Right renal cortex interstitium (tissue), 3 donors: ENCODE results near the gene LRMDA. TPM values are rescaled to one million over a fixed set of nuclear protein-coding genes. Genes with fewer than 3 reads are reported as not detected.
A peak's percentile ranks its signal among the peaks of the same experiment; 100 is the strongest.

Experiments used
- DNase-seq, 3 donors: peaks; one replicate each; pipeline ENCODE4 v3.0.0-alpha.2; 2013; ENCODE audit warnings: low read depth in 3 of 3, low spot score in 2 of 3
- polyA plus RNA-seq, 3 donors: library from polyadenylated mRNA; unstranded; fragments of 120-200 nt; gene quantifications; one replicate each; pipeline ENCODE4 v1.2.1, GENCODE V29; 2013; ENCODE audit not compliant: insufficient read length in 3 of 3

The LRMDA gene
- polyA plus RNA-seq, 3 donors: 20.9 to 21.7 (median 21.2) TPM

DNA sequence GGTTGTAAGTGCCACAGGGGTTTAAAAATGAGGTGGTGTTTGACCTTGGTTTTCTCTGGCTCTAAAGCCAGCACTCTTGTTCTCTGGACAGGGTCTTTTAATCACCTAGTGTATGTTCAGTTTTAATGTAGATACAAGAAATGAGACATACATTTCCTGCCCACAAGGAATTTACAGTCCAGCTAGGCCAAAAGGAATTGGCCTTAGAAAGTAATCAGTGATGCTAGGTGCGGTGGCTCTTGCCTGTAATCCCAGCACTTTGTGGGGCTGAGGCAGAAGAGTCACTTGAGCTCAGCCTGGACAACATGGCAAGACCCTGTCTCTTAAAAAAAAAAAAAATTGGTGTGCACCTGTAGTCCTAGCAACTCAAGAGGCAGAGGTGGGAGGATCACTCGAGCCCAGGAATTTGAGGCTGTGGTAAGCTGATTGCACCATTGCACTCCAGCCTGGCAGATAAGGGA is 100.2 kb downstream of the LRMDA start:
- DNase-seq: no peak

DNA sequence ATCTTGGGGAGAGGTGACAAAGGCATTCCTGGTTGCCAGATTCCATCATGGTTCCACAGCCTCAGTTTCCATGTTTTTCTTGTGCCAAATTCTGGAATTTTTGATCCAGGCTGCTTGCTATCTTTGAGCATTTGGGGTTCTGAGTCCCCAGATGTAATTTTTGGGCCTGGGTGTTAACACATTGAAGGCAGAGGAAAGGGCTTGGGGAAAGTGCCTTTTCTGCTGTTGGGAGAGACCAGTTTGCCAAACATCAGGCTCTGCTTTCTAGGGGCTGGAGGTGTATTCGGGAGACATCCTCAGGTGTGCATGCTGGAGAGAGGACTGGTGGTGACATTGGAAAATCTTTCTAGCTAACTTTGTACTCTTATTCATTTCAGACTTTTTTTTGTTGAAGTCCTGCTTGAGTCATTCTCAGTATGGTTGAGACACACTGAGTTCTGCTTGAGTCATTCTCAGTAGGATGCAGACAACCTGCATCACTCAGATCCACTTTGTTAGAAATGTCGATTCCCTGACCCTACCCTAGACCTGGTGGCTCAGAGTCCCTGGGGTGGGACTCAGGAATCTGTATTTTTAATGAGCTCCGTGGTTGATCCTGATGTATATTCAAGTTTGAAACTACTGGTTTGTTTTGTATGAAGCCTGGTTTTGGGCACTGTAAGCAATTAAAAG is 101.0 kb downstream of the LRMDA start:
- DNase-seq: no peak

DNA sequence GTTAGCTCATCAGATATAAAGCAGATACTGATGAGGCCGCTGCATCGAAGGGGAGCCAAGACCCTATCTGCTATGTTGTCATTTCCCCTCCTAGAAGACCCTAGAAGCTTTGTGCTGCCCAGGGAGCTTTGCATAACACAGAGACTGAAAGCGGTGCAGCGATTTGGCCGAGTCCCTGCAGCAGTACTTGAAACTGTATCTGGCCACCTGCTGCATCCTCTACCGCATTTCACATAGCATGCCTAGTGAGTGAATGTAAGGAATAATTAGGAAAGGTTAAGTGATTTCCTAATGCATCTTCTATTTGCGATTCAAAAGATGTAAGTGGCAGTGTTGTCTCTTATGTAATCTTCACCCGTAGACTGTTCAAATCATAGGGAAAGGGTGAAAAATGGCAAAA is 106.7 kb downstream of the LRMDA start:
- DNase-seq: no peak

DNA sequence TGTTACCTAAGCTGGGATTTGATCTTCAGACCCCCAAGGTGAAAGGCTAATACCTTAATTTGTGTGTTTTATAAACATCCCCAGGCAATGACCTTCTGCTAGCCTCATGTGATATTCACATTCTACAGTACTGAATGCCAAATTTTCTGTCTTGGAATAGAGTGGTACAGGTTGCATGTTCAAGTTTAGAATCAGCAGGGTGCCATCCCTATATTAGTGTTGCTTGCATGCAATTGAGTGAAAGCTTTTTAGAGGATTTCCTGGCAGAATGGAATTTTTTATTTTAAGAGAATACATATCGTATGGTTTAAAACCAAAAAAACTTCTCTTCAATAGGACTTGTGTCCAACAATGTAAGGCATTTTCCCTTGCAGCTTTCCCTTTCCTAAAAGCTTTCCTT is 107.3 kb downstream of the LRMDA start:
- no peak for DNase-seq

DNA sequence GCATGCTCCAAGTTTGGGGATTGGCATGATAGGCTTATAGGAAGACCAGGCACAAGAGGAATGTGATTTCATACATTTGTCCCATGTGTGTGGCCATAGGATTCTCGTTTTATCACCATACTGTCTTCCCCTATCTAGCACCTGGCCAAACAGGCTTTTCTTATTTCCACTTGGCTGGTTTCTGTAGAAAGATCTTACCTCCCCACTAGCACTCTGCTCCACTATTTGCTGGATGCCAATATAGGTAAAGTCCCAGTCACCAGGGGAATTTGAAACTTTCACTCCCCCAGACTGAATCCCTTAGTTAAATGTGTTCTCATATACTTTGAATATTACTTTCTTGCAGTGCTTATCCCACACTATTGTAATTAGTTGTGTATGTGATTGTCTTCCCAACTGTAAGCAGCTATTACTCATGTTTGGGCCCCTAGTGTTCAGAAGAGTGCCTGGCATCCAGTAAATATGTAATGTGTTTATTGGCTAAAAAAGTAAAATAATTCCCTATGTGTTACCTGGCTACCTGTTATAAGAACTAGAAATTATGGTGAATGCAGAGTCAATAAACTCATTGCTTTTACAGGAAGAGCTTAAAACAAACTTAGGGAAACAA is 109.0 kb downstream of the LRMDA start:
- no peak for DNase-seq

DNA sequence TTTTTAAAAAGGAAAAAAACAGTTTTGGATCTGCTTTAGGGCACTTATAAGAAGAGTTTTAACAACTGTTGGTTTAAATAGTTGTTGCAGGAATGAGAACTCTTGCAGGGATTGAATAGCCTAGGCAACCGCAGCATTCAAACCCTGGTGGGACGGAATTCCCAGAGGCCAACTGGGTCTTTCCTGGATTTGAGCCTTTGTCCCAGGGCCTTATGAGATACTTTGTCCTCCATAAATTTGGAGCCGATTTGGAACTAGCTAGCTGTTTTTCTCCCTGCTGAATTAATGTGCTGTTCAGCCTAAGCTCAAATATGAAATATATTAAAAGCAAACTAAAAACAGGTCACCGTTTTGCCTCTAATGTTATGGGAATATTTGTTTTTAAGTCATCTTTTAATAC is 109.6 kb downstream of the LRMDA start:
- no peak for DNase-seq

DNA sequence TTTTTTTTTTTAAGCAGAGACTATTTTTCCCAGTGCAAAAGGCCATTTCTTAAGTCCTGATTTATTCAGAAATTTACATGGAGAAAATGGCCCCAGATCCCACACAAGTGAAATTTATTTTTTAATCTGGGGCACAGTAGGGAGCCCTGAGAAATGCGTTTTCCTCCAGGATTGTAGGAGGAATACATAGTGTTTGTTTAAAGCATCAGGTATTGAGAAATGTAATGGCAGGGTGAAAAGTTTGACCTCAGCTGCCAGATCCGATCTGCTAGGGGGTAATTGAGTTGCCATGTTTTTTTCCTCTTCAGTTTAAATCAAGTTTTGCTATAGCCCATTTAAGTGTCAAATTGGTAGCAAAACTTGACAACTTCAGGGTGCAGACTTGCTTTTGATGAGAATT is 110.0 kb downstream of the LRMDA start:
- no peak for DNase-seq

DNA sequence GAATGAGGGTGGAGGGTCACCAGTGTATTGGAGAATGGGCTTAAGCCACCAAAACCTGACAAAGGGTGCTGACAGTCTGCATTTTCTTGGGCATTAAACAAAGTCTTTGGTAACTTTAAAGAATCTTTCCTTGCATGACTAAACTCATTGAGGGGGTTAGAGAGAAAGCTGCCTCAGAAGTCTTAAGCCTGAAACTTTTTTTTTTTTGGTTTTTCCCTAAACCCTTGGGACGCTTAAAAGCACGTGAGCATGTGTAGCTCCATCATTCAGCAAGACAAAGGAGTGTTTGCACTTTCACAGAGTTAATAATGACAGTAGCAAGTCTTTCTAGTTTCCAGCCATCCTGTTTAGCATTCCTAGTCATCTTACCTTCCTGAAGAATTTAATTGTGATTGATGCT is 110.7 kb downstream of the LRMDA start:
- DNase-seq: no peak

DNA sequence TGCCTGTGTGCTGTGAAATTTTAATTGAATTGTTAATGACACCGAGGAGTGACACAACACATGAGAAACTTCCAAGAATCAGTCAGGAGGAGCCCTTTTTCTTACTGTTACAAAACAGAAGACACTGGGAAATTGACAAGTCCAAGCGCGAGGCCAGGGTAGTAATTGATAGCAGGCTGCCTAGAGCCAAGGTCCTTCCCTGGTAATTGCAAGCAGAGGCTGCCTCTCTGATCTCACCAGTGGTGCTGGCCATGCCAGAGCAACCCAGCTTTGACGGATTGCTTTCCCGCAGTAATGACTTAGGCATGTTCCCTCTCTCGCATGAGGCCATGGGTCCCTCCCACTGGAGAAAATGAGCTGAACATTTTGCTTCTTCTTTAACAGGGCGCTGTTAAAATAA is 111.5 kb downstream of the LRMDA start:
- DNase-seq: peak in 1 of 3 donors; percentile 23

DNA sequence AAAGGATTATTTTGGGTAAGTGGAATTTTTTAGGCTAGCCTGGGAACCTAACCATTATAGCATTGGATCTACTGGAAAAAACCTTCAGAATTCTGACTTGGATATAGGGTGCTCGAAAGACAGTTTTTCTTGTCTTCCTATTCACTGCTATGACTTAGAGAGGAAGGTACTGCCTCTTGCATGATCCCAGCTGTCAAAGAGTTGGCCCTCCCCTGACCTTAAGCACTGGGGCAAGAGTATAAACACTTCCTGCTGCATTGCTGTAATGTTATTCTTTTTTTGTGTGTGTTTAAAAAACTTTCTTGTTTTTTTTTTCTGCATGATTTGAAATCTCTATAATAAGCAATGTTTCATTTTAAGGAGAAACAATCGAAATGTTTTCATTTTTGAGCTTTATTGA is 113.0 kb downstream of the LRMDA start:
- no peak for DNase-seq

DNA sequence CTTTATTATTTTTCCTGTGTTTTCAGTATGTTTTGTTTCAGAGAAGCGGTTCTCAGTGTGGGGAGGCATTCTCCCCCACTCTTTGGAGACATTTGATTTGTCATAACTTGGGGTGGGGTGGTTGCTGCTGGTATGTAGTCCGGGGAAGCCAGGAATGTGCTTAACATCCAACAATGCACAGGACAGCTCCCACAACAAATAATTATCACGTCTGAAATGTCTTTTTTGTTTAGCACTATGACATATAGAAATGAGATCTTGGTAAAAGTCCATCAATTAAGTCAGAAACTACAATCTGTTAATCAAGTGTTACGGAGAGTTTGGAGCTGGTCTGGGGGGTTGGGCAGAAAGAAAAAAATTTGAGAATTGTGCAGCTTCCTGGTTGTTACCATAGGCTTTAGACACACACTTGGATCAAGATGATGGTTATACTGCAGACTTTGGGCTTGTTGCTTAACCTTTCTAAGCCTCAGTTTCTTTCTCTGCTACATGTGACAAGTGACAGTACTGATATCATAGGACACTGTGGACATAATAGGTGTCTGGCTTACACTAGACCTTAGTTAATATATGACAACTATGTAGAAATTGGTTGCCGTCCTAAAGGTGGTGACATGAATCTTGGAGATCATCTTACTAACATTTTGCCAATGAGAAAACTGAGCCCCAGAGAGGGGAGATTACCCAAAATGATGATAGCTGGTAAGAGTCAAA is 113.7 kb downstream of the LRMDA start:
- DNase-seq: no peak

DNA sequence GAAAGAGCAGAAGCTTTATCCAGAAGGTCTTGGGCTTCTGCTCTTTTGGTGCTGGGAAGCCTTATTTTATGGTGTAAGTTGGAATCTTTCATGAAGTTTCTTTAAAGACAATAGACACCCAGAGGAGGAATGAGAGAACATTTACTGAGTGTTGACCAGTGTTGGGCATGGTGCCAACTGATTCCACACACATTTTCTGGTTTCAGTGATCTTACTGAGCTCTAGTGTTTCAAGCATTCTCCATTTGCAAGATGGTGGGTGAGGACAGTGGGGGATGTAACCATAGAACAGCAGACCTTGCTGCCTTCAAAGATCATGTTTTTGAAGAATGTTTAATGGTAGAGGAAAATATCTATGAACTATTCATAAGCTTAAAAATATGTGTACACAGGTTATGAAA is 114.6 kb downstream of the LRMDA start:
- DNase-seq: no peak

DNA sequence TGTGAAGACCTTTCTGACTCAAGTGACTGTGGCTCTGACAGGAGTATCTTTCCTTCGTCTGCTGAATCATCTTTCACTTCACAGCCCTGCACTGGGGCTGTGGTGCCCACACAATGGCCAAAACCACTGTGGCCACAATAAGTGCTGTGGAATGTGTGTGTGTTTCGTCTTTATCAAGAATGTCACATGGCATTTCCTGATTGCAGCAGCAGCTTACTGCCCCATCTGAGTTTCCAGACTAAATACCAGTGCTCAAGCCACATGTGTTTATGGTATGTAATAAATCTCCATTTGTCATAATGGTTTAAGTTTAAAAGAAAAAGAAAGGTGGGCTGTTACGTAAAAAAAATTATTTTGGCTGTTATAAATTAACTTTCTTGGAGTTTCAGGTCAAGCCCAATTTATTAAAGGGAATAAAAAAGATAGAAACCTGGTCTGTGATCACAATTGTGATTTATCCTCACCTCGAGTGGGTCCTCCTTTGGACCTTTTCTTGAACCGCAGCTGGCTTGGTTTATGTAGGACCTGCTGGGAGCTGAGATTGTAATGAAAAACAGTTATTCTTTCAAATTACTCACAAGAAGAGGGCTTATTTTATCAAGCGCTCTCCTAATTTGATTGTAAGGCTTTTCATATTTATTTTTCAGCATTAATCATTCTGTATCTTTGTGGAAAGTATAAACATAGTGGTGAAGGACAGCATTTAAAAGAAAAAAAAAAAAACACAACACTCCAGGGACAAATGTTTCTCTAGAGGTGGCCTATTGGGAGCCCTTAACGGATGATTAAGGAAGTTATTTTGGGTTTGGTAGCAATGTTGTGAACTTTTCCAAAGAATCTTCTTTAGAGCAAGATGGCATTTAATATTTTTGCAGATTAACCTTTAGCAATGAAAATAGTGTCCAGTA is 116.2 kb downstream of the LRMDA start:
- DNase-seq: no peak

DNA sequence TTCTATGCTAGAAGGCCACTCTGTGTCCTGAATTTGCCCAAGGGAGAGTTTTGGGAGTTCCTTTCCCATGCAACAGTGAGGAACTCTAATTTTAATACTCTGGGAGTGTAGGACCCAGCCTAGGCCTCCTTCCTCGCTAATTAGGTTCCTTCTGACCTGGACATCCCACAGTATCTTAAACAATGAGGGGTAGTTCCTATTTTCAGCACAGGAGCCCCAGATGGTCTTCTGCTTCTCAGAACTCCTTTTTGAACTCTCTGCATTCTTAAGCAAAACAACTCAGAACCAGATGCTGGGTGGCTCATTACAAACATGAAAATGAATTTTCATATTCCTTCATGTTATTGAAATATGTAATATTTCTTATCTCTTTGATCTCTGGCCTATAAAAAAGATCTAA is 116.9 kb downstream of the LRMDA start:
- DNase-seq: no peak

DNA sequence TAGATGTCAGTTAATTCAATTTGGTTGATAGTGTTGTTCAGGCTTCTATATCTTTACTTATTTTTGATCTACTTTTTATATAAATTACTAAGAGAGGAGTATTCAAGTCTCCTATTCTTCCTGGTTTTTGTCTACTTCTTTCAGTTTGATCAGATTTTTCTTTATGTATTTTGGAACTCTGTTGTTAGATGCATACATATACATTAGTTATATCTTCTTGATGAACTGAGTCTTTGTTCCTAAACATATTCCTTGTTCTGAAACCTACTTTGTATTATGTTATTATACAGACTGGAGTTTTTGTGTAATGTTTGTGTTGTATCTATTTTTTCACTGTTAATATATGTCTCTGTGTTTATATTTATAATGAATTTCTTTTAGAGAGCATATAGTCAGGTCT is 118.8 kb downstream of the LRMDA start:
- DNase-seq: no peak

DNA sequence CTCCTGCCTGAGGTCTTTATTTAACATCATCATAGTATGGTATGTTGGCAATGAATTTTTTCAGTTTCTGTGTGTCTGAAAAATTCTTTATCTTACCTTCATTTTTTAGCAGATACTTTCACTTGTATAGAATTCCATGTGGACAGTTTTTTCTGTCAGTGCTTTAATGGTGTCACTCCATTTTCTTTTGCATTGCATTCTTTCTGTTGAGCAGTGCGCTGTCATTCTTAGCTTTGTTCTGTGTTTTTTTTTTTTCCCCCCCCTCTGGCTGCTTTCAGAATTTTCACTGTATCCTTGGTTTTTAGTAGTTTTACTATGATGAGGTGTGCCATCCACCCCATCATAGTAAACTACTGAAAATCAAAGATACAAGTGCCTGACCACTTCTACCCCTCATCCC is 120.7 kb downstream of the LRMDA start:
- DNase-seq: no peak

DNA sequence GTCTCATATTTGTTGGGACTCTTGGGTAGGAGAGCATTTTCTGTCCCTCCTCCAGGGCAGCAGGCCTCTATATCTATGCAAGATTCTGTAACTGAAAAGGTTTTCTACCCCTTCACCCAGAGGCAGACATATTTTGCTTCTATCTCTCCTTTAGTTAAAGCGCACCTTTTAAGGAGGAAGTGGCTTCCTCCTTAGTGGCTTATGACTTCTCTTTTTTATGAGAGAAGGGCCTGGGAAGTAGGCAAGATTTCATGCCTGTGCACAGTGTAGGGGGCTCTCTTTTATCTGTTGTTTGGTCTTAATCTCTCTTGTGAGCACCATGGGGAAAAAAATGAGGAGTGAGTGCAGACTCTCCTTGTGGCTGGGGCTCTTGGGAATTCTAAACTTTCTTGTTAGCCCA is 122.1 kb downstream of the LRMDA start:
- DNase-seq: no peak

DNA sequence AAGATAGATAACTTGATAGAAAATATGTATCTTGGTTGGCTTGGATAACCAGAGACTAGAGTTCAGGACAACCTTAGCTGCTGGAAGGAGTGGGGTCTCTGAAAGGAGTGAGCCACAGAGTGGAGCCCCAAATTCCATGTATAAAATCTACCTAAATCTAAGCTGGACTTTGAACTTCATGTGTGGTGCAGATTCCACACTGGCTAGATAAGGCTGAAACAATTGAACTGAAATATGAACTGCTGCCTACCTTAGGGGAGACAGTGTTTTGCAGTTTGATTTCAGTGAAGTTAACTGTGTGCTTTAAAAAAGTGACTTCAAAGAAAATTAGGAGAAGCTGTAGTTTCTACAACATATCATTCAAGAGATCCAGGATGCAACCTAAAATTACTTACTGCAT is 123.9 kb downstream of the LRMDA start:
- no peak for DNase-seq

DNA sequence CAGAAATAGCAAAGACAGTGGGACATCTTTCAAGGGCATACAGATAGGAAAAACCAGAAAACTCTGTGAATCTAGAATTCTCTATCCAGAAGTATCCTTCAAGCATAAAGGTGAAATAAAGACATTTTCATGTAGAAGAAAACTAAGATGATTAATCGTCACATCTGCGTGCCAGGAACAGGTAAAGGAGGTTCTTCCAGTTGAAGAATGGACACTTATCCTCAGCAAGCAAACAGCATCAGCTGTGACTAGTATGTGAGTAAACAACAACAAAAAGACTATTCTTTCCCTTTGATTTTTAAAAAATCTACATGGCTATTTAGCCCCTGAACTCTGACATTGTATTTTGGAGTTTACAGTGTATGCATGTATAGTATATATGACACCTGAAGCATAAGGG is 124.9 kb downstream of the LRMDA start:
- no peak for DNase-seq

DNA sequence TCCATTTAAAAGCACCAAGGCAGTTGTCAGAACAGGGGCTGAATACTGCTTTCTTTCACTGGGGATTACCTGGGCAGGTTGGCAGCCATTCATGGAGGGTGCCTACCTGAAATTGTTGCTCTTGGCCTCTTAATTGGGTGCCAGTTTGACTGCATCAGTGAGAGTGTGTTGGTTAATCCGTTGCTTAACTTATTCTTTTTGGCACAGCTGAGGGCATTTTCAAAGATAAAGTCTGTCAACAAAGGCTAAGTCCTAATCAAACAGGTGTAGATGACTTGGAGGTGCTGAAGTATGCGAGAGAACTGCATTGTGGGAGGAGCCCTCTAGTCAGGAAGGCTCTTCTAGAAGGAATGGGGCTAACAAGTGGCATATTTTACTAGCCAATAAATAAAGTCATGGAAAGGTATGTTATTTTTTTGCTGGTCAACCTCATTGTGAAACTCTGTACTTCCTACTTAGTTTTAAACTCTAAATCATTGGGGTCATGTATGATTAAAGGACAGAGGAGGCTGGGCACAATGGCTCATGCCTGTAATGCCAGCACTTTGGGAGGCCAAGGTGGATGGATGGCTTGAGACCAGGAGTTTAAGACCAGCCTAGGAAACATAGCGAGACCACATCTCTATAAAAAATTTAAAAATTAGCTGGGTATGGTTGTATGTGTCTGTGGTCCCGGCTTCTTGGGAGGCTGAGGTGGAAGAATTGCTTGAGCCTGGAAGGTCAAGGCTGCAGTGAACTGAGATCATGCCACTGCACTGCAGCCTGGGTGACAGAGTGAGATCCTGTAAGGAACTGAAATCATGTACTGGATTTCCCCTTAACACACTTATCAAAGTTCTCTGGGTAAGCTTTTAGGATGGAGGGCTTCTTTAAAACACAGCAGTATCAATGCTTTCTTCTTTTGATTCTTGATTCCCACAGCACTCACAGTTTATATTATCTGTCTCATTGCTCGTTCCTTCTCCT is 134.1 kb downstream of the LRMDA start:
- DNase-seq: no peak
